OCI-LY3 (cell line): ENCODE data around the gene PCBP3.
"Not testable (repeated sequence)": the region's sequence is repeated elsewhere in the genome, so short reads cannot be mapped to it uniquely, and the experiment has no call there.

ENCODE experiments used
- H2AFZ ChIP-seq: fragments of 200-600, 300-600 bp; shearing (Covaris generic); 2 replicates; pipeline ENCODE4 v1.6.0; 2014; ENCODE audit warnings: antibody characterized with exemption, low read depth, low read length
- H3K27ac ChIP-seq: fragments of 200-600, 300-600 bp; sonication (generic); 2 replicates; pipeline ENCODE4 v1.5.1; 2014; ENCODE audit warnings: mild to moderate bottlenecking, low read length, moderate library complexity, mixed read lengths
- H3K27me3 ChIP-seq: fragments of 200-600, 300-600 bp; sonication (generic); 2 replicates; pipeline ENCODE4 v1.6.1; 2014; ENCODE audit warnings: low read depth, low read length, mixed read lengths
- H3K36me3 ChIP-seq: fragments of 200-600, 300-600 bp; sonication (generic); replicated peaks from 2 replicates; pipeline ENCODE3; 2014; ENCODE audit warnings: low read depth, low read length, mixed read lengths
- H3K4me1 ChIP-seq: fragments of 300-600, 200-600 bp; sonication (generic); 2 replicates; pipeline ENCODE4 v1.6.1; 2014; ENCODE audit warnings: low read length, mixed read lengths
- H3K4me2 ChIP-seq: fragments of 200-600, 300-600 bp; sonication (generic); 2 replicates; pipeline ENCODE4 v1.6.1; 2014; ENCODE audit warnings: low read length, mixed read lengths
- H3K4me3 ChIP-seq: fragments of 300-600, 200-600 bp; sonication (generic); 2 replicates; pipeline ENCODE4 v1.5.1; 2014; ENCODE audit warnings: antibody characterized with exemption, mild to moderate bottlenecking, low read length, moderate library complexity
- H3K79me2 ChIP-seq: fragments of 300-600, 200-600 bp; shearing (Covaris generic); 2 replicates; pipeline ENCODE4 v1.6.1; 2014; ENCODE audit warnings: mild to moderate bottlenecking, low read length, mixed read lengths
- H3K9ac ChIP-seq: fragments of 300-600, 200-600 bp; shearing (Covaris generic); 2 replicates; pipeline ENCODE4 v1.6.0; 2014; ENCODE audit warnings: mild to moderate bottlenecking, low read length, moderate library complexity
- H3K9me3 ChIP-seq: fragments of 200-600, 300-600 bp; shearing (Covaris generic); 2 replicates; pipeline ENCODE4 v1.6.1; 2014; ENCODE audit warnings: low read length, mixed read lengths; ENCODE audit not compliant: insufficient read depth
- H4K20me1 ChIP-seq: fragments of 200-600, 300-600 bp; sonication (generic); 2 replicates; pipeline ENCODE4 v1.6.1; 2016; ENCODE audit warnings: low read length, mixed read lengths; ENCODE audit not compliant: insufficient read depth
- EZH2phosphoT487 ChIP-seq: fragments of 200-600 bp; shearing (Covaris generic); IDR thresholded peaks from 2 replicates; pipeline ENCODE4 v1.6.1; 2018; ENCODE audit warnings: antibody characterized with exemption, mixed run types, low read depth
- TF ChIP-seq, protein P1 (sequence below): fragments of 200-600, 300-600 bp; sonication (generic); IDR thresholded peaks from 2 replicates; pipeline ENCODE4 v1.5.1; 2014; ENCODE audit warnings: antibody characterized with exemption, low read length, low read depth

Gene PCBP3

DNA sequence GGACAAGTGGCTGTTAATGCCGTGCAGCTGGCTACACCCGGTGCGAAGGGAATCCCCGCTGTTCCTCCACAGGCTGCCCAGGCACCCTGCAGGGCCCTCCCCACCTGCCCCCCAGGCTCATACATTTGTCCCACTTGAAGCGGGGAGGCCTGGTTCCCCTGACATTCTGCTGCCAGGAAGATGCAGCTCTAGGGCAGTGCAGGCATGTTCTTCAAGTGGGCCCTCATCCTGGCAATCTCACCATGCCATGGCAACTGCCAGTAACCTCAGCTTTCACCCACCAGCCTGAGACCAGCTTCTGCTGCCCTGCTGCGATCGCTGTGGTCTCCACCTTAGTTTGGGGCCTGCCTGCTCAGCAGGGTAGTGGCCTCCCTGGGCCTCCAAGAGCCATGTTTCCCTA, 186.1 kb downstream of the PCBP3 start:
- H2AFZ ChIP-seq = no peak overlapping the region
- H4K20me1 ChIP-seq = no peaks in the 10 kb centered on the region
- H3K4me2 ChIP-seq = no peak overlapping the region
- no peak overlapping the region for H3K9ac ChIP-seq
- H3K79me2 ChIP-seq = no peaks in the 10 kb centered on the region
- no peak for TF ChIP-seq EZH2phosphoT487
- TF ChIP-seq, protein P1, sequence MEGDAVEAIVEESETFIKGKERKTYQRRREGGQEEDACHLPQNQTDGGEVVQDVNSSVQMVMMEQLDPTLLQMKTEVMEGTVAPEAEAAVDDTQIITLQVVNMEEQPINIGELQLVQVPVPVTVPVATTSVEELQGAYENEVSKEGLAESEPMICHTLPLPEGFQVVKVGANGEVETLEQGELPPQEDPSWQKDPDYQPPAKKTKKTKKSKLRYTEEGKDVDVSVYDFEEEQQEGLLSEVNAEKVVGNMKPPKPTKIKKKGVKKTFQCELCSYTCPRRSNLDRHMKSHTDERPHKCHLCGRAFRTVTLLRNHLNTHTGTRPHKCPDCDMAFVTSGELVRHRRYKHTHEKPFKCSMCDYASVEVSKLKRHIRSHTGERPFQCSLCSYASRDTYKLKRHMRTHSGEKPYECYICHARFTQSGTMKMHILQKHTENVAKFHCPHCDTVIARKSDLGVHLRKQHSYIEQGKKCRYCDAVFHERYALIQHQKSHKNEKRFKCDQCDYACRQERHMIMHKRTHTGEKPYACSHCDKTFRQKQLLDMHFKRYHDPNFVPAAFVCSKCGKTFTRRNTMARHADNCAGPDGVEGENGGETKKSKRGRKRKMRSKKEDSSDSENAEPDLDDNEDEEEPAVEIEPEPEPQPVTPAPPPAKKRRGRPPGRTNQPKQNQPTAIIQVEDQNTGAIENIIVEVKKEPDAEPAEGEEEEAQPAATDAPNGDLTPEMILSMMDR = no peak
- H3K27me3 ChIP-seq = no peaks in the 10 kb centered on the region
- H3K4me1 ChIP-seq = peaks cover 9% of the 10 kb centered on the region
- no peak overlapping the region for H3K27ac ChIP-seq
- H3K36me3 ChIP-seq = no peaks in the 10 kb centered on the region
- no peak overlapping the region for H3K4me3 ChIP-seq
- H3K9me3 ChIP-seq = no peaks in the 10 kb centered on the region

DNA sequence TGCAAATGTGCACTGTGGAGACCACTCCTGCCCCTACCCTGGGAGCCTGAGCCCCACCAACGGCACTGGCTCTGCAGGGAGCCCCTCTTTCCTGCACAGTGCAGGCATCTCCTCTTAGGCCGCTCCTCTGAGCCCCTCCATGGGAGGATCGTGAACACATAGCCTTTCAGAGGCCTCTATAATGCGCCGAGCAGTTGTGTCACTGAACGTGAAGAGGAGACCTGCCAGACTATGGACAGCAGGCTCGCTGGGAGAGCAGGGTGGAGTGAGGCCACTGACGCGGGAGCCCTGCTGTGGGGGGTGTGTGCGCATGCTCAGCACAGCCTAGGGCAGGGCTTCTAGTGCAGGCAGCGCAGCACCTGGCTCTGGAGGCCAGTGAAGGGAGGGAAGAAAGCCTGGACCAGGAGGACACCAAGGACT, 186.7 kb downstream of the PCBP3 start:
- no peaks in the 10 kb centered on the region for H3K27me3 ChIP-seq
- no peak for TF ChIP-seq EZH2phosphoT487
- TF ChIP-seq, protein P1 = no peak
- no peaks in the 10 kb centered on the region for H3K36me3 ChIP-seq
- H3K27ac ChIP-seq = no peak overlapping the region
- no peaks in the 10 kb centered on the region for H3K9me3 ChIP-seq
- H3K4me2 ChIP-seq = no peak overlapping the region
- H3K4me3 ChIP-seq = no peak overlapping the region
- peaks cover 9% of the 10 kb centered on the region for H3K4me1 ChIP-seq
- no peak overlapping the region for H3K9ac ChIP-seq
- no peaks in the 10 kb centered on the region for H4K20me1 ChIP-seq
- H2AFZ ChIP-seq = no peak overlapping the region
- H3K79me2 ChIP-seq = no peaks in the 10 kb centered on the region

DNA sequence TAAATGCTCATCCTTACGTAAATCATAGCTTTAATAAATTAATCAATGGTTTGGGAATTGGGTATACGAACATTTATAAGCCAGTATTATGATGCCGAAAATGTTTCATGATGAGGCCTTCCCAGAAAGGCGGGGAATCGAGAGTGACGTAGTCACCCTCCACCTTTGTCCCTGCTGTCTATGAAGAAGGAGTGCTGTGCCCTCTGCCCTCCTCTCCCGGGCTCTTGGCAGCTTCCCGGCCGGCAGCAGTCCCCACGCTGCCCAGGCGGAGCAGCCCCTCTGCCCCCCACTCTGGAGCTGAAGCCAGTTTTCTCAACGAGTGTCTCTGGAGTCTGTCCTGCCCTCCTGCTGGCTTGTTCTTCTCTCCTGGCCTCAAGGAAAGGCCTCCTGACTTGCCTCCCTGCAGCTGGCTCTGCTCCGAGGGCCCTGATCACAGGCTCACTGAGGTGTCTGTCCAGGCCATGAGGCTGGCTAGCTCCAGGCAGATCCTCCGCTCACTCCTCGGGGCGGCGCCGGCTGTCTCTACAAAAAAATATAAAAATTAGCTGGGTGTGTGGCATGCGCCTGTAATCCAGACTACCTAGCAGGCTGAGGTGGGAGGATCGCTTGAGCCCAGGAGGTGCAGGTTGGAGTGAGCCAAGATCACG, 187.3 kb downstream of the PCBP3 start:
- Histone ChIP-seq H3K36me3 (no peaks in the 10 kb centered on the region), H3K9ac (no peak overlapping the region), H2AFZ (no peak overlapping the region), H3K4me3 (no peak overlapping the region), H3K9me3 (no peaks in the 10 kb centered on the region), H3K79me2 (no peaks in the 10 kb centered on the region), H4K20me1 (no peaks in the 10 kb centered on the region), H3K4me2 (no peak overlapping the region), H3K4me1 (peaks cover 9% of the 10 kb centered on the region), H3K27ac (no peak overlapping the region), H3K27me3 (no peaks in the 10 kb centered on the region)
- TF ChIP-seq, protein P1 = no peak
- TF ChIP-seq EZH2phosphoT487 = no peak

DNA sequence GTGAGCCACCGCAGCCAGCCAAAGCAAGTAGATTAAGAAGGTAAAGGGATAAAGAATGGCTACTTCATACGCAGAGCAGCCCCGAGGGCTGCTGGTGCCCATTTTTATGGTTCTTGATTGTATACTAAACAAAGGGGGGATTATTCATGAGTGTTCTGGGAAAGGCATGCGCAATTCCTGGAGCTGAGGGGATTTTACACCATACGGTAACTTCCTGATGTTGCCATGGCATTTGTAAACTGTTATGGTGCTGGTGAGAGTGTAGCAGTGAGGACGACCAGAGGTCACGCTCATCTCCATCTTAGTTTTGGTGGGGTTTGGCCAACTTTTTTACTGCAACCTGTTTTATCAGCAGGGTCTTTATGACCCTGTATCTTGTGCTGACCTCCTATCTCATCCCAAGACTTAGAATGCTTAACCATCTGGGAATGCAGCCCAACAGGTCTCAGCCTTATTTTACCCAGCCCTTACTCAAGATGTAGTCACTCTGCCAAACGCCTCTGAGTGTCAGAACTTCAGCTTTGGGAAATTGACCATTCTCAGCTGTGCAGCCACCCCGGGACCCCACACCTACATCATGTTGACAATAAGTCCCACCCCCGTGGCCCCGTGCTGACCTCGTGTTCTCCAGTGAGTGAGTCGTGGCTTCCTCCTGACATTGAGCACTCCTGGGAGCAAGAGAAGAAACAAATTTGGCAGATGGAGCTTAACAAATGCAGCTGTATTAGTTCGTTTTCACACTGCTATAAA, 188.6 kb downstream of the PCBP3 start:
- Histone ChIP-seq H3K27ac (no peak overlapping the region), H3K27me3 (no peaks in the 10 kb centered on the region), H3K4me1 (peaks cover 7% of the 10 kb centered on the region), H2AFZ (no peak overlapping the region), H3K4me3 (no peak overlapping the region), H4K20me1 (no peaks in the 10 kb centered on the region), H3K9ac (no peak overlapping the region), H3K36me3 (no peaks in the 10 kb centered on the region), H3K79me2 (no peaks in the 10 kb centered on the region), H3K4me2 (no peak overlapping the region), H3K9me3 (no peaks in the 10 kb centered on the region)
- no peak for TF ChIP-seq EZH2phosphoT487
- TF ChIP-seq, protein P1 = no peak

DNA sequence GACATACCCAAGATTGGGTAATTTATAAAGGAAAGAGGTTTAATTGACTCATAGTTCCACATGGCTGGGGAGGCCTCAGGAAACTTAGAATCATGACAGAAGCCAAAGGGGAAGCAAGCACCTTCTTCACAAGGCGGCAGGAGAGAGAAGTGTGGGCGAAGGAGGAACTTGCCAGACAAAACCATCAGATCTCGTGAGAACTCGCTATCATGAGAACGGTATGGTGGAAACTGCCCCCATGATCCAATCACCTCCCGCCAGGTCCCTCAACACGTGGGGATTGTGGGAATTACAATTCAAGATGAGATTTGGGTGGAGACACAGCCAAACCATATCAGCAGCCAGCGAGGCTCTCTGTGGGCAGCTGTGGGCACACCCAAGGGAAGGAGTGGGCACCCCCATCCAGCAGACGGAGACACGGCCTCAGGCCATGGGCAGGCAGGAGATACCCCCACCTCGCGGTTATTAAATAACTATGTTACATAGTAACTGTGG, 189.3 kb downstream of the PCBP3 start:
- not testable (repeated sequence) for H3K36me3 ChIP-seq, H3K4me1 ChIP-seq, H4K20me1 ChIP-seq, H3K9ac ChIP-seq, H2AFZ ChIP-seq, H3K9me3 ChIP-seq, H3K4me3 ChIP-seq, H3K27ac ChIP-seq, H3K79me2 ChIP-seq, H3K4me2 ChIP-seq, H3K27me3 ChIP-seq
